ENCODE results near the gene NPSR1. TPM values are rescaled to one million over a fixed set of nuclear protein-coding genes. Genes with fewer than 3 reads are reported as not detected.

NPSR1 gene
- total and polyA plus RNA-seq, 2 experiments from 2014 or later, result not detected

GRCh38 chr7:34772296-34772938 is 114.4 kb downstream of the NPSR1 start:
- no peak overlapping the region for H3K4me3 ChIP-seq
- H3K4me2 ChIP-seq, result no peak overlapping the region
- TF ChIP-seq EZH2phosphoT487 (IDR thresholded peaks at IDR 0.05; ENCODE audit: low read depth, severe bottlenecking, unreplicated experiment), result no peak
- TF ChIP-seq, protein P1, sequence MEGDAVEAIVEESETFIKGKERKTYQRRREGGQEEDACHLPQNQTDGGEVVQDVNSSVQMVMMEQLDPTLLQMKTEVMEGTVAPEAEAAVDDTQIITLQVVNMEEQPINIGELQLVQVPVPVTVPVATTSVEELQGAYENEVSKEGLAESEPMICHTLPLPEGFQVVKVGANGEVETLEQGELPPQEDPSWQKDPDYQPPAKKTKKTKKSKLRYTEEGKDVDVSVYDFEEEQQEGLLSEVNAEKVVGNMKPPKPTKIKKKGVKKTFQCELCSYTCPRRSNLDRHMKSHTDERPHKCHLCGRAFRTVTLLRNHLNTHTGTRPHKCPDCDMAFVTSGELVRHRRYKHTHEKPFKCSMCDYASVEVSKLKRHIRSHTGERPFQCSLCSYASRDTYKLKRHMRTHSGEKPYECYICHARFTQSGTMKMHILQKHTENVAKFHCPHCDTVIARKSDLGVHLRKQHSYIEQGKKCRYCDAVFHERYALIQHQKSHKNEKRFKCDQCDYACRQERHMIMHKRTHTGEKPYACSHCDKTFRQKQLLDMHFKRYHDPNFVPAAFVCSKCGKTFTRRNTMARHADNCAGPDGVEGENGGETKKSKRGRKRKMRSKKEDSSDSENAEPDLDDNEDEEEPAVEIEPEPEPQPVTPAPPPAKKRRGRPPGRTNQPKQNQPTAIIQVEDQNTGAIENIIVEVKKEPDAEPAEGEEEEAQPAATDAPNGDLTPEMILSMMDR (IDR thresholded peaks at IDR 0.05; ENCODE audit: poor library complexity), result no peak
- TF ChIP-seq EZH2 (IDR thresholded peaks at IDR 0.05; ENCODE audit: borderline replicate concordance), result no peak
- no peaks in the 10 kb centered on the region for H3K27me3 ChIP-seq
- DNase-seq (ENCODE audit: low spot score), result no peak
- H3K36me3 ChIP-seq (replicated peaks; ENCODE audit: insufficient read depth, low read depth), result no peaks in the 10 kb centered on the region
- H2AFZ ChIP-seq, result no peak overlapping the region
- H3K9me3 ChIP-seq (ENCODE audit: low read depth), result no peaks in the 10 kb centered on the region
- no peak overlapping the region for H3K27ac ChIP-seq
- no peaks in the 10 kb centered on the region for H3K4me1 ChIP-seq (ENCODE audit: insufficient read depth)
- H4K20me1 ChIP-seq (ENCODE audit: insufficient read depth, poor library complexity, severe bottlenecking), result no peaks in the 10 kb centered on the region
- no peaks in the 10 kb centered on the region for H3K9me2 ChIP-seq (replicated peaks; ENCODE audit: insufficient read depth)
- no peaks in the 10 kb centered on the region for H3K79me2 ChIP-seq

GRCh38 chr7:34776748-34777358 is 118.8 kb downstream of the NPSR1 start:
- Histone ChIP-seq H3K4me1 (ENCODE audit: insufficient read depth) (no peaks in the 10 kb centered on the region), H3K9me3 (ENCODE audit: low read depth) (no peaks in the 10 kb centered on the region), H3K27me3 (no peaks in the 10 kb centered on the region), H3K79me2 (no peaks in the 10 kb centered on the region), H3K4me3 (no peak overlapping the region), H3K9me2 (replicated peaks; ENCODE audit: insufficient read depth) (no peaks in the 10 kb centered on the region), H2AFZ (no peak overlapping the region), H3K4me2 (no peak overlapping the region), H4K20me1 (ENCODE audit: insufficient read depth, poor library complexity, severe bottlenecking) (no peaks in the 10 kb centered on the region), H3K27ac (no peak overlapping the region), H3K36me3 (replicated peaks; ENCODE audit: insufficient read depth, low read depth) (no peaks in the 10 kb centered on the region)
- DNase-seq (ENCODE audit: low spot score), result no peak
- WGBS (ENCODE audit: low lambda C conversion rate, missing lambda C conversion rate), result 83% methylated on average over 1 of the region's 1 CpG
- TF ChIP-seq, protein P1 (IDR thresholded peaks at IDR 0.05; ENCODE audit: poor library complexity), result no peak
- TF ChIP-seq EZH2 (IDR thresholded peaks at IDR 0.05; ENCODE audit: borderline replicate concordance), result no peak
- no peak for TF ChIP-seq EZH2phosphoT487 (IDR thresholded peaks at IDR 0.05; ENCODE audit: low read depth, severe bottlenecking, unreplicated experiment)

DNA sequence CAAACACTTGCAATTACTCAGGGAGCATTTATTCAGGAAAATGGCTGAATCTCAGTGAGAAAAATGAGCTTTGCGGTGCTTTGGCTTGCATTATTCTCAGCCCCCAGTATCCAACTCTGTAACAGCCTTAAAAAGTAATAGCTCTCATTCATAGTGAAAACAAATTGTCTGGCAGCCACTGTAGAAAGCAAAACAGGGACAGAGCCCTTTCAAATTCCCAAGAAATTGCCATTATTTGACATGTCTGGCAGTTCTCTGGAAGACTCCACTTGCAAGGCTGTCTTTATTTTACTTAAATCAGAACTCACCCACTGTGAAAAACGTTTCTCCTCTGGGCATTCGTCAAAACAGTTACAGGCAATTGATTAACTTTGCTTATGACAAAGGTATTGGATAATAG is 122.5 kb downstream of the NPSR1 start:
- no peak overlapping the region for H3K27ac ChIP-seq
- H3K9me3 ChIP-seq (ENCODE audit: low read depth), result peaks cover 5% of the 10 kb centered on the region
- WGBS (ENCODE audit: low lambda C conversion rate, missing lambda C conversion rate), result 67% methylated on average over 3 of the region's 3 CpGs
- TF ChIP-seq, protein P1 (IDR thresholded peaks at IDR 0.05; ENCODE audit: poor library complexity), result no peak
- no peak for TF ChIP-seq EZH2phosphoT487 (IDR thresholded peaks at IDR 0.05; ENCODE audit: low read depth, severe bottlenecking, unreplicated experiment)
- no peak for TF ChIP-seq EZH2 (IDR thresholded peaks at IDR 0.05; ENCODE audit: borderline replicate concordance)
- DNase-seq (ENCODE audit: low spot score), result no peak
- no peak overlapping the region for H3K4me3 ChIP-seq
- H3K27me3 ChIP-seq, result no peaks in the 10 kb centered on the region
- no peaks in the 10 kb centered on the region for H3K36me3 ChIP-seq (replicated peaks; ENCODE audit: insufficient read depth, low read depth)
- no peaks in the 10 kb centered on the region for H4K20me1 ChIP-seq (ENCODE audit: insufficient read depth, poor library complexity, severe bottlenecking)
- H3K4me1 ChIP-seq (ENCODE audit: insufficient read depth), result no peaks in the 10 kb centered on the region
- no peak overlapping the region for H3K4me2 ChIP-seq
- H3K79me2 ChIP-seq, result no peaks in the 10 kb centered on the region
- no peak overlapping the region for H2AFZ ChIP-seq
- H3K9me2 ChIP-seq (replicated peaks; ENCODE audit: insufficient read depth), result no peaks in the 10 kb centered on the region

Data from hepatocyte (in vitro differentiated cells).